ENCODE measurements around the gene ECT2. TPM values are rescaled to one million over a fixed set of nuclear protein-coding genes. Genes with fewer than 3 reads are reported as not detected.

ECT2 gene
- polyA plus RNA-seq, 3 donors, result 2.6 to 3.3 (median 2.7) TPM

GRCh38 chr3:172869784-172870518 lies 119.4 kb downstream of the ECT2 start:
- H3K4me3 Mint-ChIP-seq, result no peak overlapping the region
- peaks cover 5% of the 10 kb centered on the region for H3K4me1 Mint-ChIP-seq
- H3K4me1 ChIP-seq (ENCODE audit: control insufficient read depth in 1 of 2, insufficient read depth in 2 of 2, low read length in 2 of 2), result no peaks in the 10 kb centered on the region
- H3K79me2 ChIP-seq (ENCODE audit: insufficient read depth, low read length), result no peaks in the 10 kb centered on the region
- TF ChIP-seq CTCF (IDR thresholded peaks at IDR 0.05), result no peak
- H3K27me3 Mint-ChIP-seq (ENCODE audit: low read depth in 3 of 3), result peaks cover 1 to 6% (median 3%) of the 10 kb centered on the region in 3 donors
- no peak overlapping the region for H3K27ac ChIP-seq (ENCODE audit: low read depth in 1 of 2, low read length in 2 of 2)
- H3K27me3 ChIP-seq (ENCODE audit: control insufficient read depth in 2 of 2, insufficient read depth in 2 of 2, low read length in 2 of 2), result no peaks in the 10 kb centered on the region
- no peak for DNase-seq
- no peak overlapping the region for H3K27ac Mint-ChIP-seq
- no peaks in the 10 kb centered on the region for H4K20me1 ChIP-seq (ENCODE audit: insufficient read depth, low read length)
- peaks cover 0 to 10% (median 2%) of the 10 kb centered on the region in 7 donors for H3K9me3 Mint-ChIP-seq
- intact Hi-C loops (cut with micrococcal nuclease), result no loop called here
- H3K36me3 Mint-ChIP-seq, result no peaks in the 10 kb centered on the region
- no peak overlapping the region for H3K9ac ChIP-seq (ENCODE audit: insufficient read depth, low read length, poor library complexity, severe bottlenecking)
- H3K4me2 ChIP-seq (replicated peaks; ENCODE audit: extremely low read depth, low read length, poor library complexity, severe bottlenecking), result no peak overlapping the region
- H2AFZ ChIP-seq (ENCODE audit: insufficient read depth, low read depth, low read length, poor library complexity, severe bottlenecking), result no peak overlapping the region
- WGBS (ENCODE audit: insufficient coverage), result 50% methylated on average over 2 of the region's 3 CpGs
- H3K4me3 ChIP-seq (replicated peaks in 1 of 3; ENCODE audit: low read depth in 2 of 3, low read length in 3 of 3), result no peak overlapping the region
- no peaks in the 10 kb centered on the region for H3K36me3 ChIP-seq (replicated peaks in 1 of 2; ENCODE audit: control insufficient read depth in 1 of 2, insufficient read depth in 2 of 2, low read length in 2 of 2)
- peaks cover 0 to 3% of the 10 kb centered on the region in 2 donors for H3K9me3 ChIP-seq (replicated peaks in 1 of 2; ENCODE audit: control insufficient read depth in 1 of 2, insufficient read depth in 1 of 2, low read length in 2 of 2)

Small RNA genes lying within 50 kb of the gene (small RNA-seq; reads per million reads assigned to genes)
- gene AC108667.1 (ENCODE audit: insufficient read length, low read depth) (not detected), gene RF00139 (ENCODE audit: insufficient read length, low read depth) (not detected), gene RNU4-4P (ENCODE audit: insufficient read length, low read depth) (not detected), gene RNU6-547P (ENCODE audit: insufficient read length, low read depth) (not detected)

Other genes starting within 250 kb of the ECT2 start
- gene TNFSF10, start 227.3 kb upstream of the ECT2 start, polyA plus RNA-seq, result 100 to 1,000 TPM; 146 to 293 (median 264) TPM
- 10 to 100 TPM in 2 of 3 donors, 1 to 10 TPM in 1; 8.6 to 23.9 (median 20.7) TPM for gene NCEH1, start 39.7 kb upstream of the ECT2 start, polyA plus RNA-seq